RWPE2 (cell line): Measurements from ENCODE around the gene OLFML2B.

Experiments used
- ATAC-seq: fragments of 200-7000 bp; cut with Tn5 transposase; 3 replicates; pipeline ENCODE4 v1.9.1; 2021; ENCODE audit warnings: low read depth
- DNase-seq: peaks from one replicate; pipeline ENCODE4 v3.0.0-alpha.2; 2020; ENCODE audit warnings: low spot score
- H3K27ac ChIP-seq: fragments of 450-650 bp; 2 replicates; pipeline ENCODE4 v1.5.1; 2017; ENCODE audit warnings: mild to moderate bottlenecking; ENCODE audit not compliant: poor library complexity, severe bottlenecking
- H3K27me3 ChIP-seq: fragments of 250-450 bp; sonication (Bioruptor Pico); 2 replicates; pipeline ENCODE4 v1.5.1; 2021; ENCODE audit warnings: mild to moderate bottlenecking, moderate library complexity; ENCODE audit not compliant: insufficient read depth, poor library complexity, severe bottlenecking
- H3K36me3 ChIP-seq: fragments of 250-450 bp; sonication (Bioruptor Pico); 2 replicates; pipeline ENCODE4 v1.5.1; 2020; ENCODE audit warnings: low read depth, mild to moderate bottlenecking, moderate library complexity
- H3K4me1 ChIP-seq: fragments of 250-450 bp; sonication (Bioruptor Pico); 2 replicates; pipeline ENCODE4 v1.5.1; 2021; ENCODE audit warnings: mild to moderate bottlenecking, moderate library complexity; ENCODE audit not compliant: insufficient read depth, poor library complexity, severe bottlenecking
- H3K4me3 ChIP-seq: fragments of 250-450 bp; sonication (Bioruptor Pico); 2 replicates; pipeline ENCODE4 v1.5.1; 2021; ENCODE audit warnings: mild to moderate bottlenecking, moderate library complexity; ENCODE audit not compliant: severe bottlenecking
- H3K9me3 ChIP-seq: fragments of 250-450 bp; sonication (Bioruptor Pico); 2 replicates; pipeline ENCODE4 v1.5.1; 2021; ENCODE audit warnings: mild to moderate bottlenecking, moderate library complexity; ENCODE audit not compliant: severe bottlenecking
- CTCF ChIP-seq: fragments of 450-650 bp; IDR thresholded peaks from one replicate; pipeline ENCODE4 v1.5.1; 2017; ENCODE audit warnings: mild to moderate bottlenecking, moderate library complexity; ENCODE audit not compliant: poor library complexity, severe bottlenecking

OLFML2B gene

GRCh38 chr1:161945306-161946060 lies 78.2 kb downstream of the OLFML2B start:
- no peak overlapping the region for H3K4me3 ChIP-seq
- DNase-seq: no peak
- H3K36me3 ChIP-seq: no peaks in the 10 kb centered on the region
- ATAC-seq: no peak
- H3K4me1 ChIP-seq: no peaks in the 10 kb centered on the region
- H3K9me3 ChIP-seq: no peaks in the 10 kb centered on the region
- no peaks in the 10 kb centered on the region for H3K27me3 ChIP-seq
- TF ChIP-seq CTCF: no peak
- H3K27ac ChIP-seq: no peak overlapping the region

GRCh38 chr1:161944381-161944780 lies 79.3 kb downstream of the OLFML2B start:
- Histone ChIP-seq H3K4me3 (no peak overlapping the region), H3K27ac (no peak overlapping the region), H3K27me3 (no peaks in the 10 kb centered on the region), H3K9me3 (no peaks in the 10 kb centered on the region), H3K36me3 (no peaks in the 10 kb centered on the region), H3K4me1 (no peaks in the 10 kb centered on the region)
- ATAC-seq (no peak), DNase-seq (no peak)
- TF ChIP-seq CTCF: no peak

GRCh38 chr1:161943737-161944136 lies 79.9 kb downstream of the OLFML2B start:
- DNase-seq (no peak), ATAC-seq (no peak)
- no peak for TF ChIP-seq CTCF
- H3K4me1 ChIP-seq: no peaks in the 10 kb centered on the region
- no peaks in the 10 kb centered on the region for H3K27me3 ChIP-seq
- no peak overlapping the region for H3K27ac ChIP-seq
- H3K4me3 ChIP-seq: no peak overlapping the region
- H3K9me3 ChIP-seq: no peaks in the 10 kb centered on the region
- H3K36me3 ChIP-seq: no peaks in the 10 kb centered on the region

GRCh38 chr1:161941726-161942436 lies 81.8 kb downstream of the OLFML2B start:
- TF ChIP-seq CTCF: no peak
- Histone ChIP-seq H3K9me3 (no peaks in the 10 kb centered on the region), H3K36me3 (no peaks in the 10 kb centered on the region), H3K4me1 (no peaks in the 10 kb centered on the region), H3K27me3 (no peaks in the 10 kb centered on the region), H3K4me3 (no peak overlapping the region), H3K27ac (no peak overlapping the region)
- DNase-seq: no peak
- no peak for ATAC-seq
